Epithelial cell of prostate (primary cell): ENCODE results near the gene DISC1.
"Not testable (repeated sequence)": the region's sequence is repeated elsewhere in the genome, so short reads cannot be mapped to it uniquely, and the experiment has no call there.

ENCODE experiments used
- DNase-seq: peaks from one replicate; pipeline ENCODE4 v3.0.0-alpha.2; 2011; ENCODE audit warnings: low read depth, low spot score
- H3K27ac ChIP-seq: fragments of 450-650 bp; 2 replicates; pipeline ENCODE4 v1.5.1; 2017; ENCODE audit warnings: mild to moderate bottlenecking

DISC1 gene

DNA sequence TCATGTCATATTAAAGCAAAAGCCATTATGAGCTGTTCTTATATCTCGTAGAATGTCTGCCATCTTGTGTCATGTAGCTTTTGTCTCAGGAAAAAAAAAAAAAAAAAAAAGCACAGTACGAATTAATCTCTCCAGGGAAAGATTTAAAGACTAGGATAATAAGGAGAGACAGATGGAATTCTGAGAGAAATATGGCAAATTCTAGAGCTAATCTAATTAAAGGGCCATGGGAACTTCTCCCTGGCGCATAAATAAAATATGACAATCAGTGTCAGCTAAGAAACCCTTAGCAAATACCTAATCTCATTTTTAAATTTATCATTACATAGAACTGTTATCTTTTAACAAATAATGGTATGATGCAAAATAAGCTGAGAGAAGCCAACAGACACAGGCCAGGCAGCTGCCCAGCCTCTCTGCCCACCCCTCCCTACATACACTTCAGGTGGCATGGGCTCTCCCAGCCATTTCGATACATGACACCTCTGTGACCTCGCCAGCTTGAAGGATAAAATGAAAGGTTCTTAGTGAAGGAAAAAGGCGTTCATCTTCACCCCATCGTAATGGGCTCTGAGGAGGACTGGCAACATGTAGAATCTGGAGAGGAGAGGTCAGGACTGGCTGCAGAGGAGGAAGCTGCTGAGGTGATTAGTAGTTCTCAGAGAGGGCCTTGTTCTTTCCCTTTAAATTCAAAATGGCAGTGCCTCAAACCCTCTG, 39.8 kb downstream of the DISC1 start:
- no peak for DNase-seq
- no peak overlapping the region for H3K27ac ChIP-seq

DNA sequence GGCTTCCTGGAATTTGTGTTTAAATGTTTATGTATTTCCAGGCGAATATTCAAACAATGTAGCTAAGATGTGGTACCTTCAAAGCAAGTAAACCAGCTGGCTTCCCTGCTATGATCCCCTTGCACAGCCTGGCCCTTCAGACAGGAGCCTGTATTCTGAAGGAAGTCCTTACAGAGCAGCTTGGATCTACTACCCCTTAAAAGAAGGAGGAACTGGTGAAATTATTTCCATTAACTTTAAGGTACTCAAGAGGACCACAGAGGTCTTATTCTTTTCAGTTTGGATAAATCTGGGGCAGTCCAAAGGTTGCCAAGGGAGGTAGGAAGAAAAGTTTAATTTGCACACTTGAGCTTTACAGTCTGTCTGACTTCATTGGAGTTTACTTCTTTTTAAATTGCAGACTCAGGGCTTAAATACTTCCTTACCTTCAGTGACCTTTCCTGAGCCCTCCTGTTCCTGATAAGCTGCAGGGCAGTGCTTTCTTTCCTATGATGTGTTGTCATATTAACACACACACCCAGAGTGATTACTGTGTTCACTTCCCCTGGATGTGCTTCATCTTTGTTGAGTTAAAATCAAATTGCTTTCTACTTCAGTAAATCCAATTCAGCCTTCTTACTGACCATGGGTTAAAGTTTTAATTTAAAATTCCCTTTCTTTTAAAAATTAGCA, 40.5 kb downstream of the DISC1 start:
- no peak overlapping the region for H3K27ac ChIP-seq
- no peak for DNase-seq

DNA sequence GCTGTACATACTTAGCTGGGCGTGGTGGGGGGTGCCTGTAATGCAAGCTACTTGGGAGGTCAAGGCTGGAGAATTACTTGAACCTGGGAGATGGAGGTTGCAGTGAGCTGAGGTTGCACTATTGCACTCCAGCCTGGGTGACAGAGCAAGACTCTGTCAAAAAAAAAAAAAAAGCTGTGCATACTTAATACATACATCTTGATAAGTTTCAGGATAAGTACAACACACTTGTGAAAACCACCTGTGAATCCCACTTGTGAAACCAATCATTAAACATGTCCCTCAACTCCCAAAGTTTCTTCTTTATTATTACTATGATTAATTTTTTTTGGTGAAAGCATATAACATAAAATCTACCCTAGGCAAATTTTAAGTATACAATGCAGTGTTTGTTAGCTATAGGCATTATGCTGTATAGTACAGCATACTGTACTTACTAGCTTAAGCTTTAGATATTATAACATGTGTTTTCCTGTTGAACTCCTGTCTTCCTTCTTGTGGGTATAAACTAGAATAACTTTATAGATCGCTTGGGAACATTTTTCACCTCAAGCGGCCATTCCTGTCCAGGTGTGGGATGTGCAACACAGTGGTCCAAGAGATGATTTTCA, 41.4 kb downstream of the DISC1 start:
- no peak for DNase-seq
- no peak overlapping the region for H3K27ac ChIP-seq

DNA sequence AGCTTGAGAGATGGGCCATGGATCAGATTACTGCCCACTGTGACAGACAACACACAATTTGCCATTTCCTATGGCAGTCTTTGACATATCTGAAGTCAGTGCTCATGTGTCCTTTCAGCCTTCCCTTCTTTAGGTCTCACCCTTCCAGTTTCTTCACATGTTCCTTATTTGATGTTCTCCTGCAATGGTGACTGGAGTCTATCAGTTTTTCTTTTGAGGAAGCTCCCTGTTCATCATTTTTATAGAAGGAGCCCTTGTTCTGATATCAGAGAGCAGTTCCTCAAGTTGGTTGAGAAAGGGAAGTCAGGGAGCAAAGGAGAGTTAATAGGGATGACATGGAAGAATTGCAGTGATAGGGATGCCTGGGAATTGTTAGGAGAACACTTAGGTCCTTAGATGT, 42.2 kb downstream of the DISC1 start:
- DNase-seq: no peak
- no peak overlapping the region for H3K27ac ChIP-seq

DNA sequence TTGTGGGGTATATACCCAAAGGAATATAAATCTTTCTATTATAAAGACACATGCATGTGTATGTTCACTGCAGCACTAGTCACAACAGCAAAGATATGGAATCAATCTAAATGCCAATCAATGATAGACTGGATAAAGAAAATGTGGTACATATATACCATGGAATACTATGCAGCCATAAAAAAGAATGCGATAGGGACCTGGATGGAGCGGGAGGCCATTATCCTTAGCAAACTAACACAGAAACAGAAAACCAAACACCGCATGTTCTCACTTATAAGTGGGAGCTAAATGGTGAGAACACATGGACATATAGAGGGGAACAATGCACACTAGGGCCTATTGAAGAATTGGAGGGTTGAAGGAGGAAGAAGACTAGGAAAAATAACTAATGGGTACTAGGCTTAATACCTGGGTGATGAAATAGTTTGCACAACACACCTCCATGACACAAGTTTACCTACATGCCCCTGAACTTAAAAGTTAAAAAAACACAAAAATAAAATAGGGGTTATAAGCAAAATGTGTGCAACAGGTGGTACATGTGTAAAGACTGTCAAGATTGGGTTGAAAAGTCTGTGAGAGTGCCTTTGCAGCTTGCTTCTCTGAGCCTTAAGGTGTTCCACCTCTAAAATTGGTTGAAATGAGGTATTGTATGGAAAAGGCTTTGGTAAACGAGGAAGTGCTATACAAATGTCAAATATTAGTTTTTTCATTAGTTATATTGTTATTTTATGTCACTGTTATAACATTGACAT, 43.5 kb downstream of the DISC1 start:
- not testable (repeated sequence) for H3K27ac ChIP-seq, DNase-seq

DNA sequence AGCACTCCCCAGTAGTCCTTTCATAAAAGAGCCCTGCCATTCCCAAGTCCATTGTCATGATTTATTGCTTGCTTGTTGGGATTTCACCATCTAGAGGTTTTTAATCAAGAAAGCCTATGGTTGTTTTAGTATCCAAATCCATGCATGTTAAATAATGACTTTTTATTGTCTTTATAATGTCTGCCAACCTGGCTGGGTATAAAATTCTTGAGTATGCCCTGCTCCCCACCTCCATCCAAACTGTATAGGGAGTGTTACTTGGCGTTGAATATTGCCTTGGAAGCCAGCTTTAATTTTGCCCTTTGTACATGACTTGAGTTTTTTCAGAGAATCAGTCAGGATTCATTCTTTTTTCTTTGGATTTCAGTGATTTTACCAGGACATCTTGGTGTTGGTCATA, 44.2 kb downstream of the DISC1 start:
- DNase-seq: no peak
- no peak overlapping the region for H3K27ac ChIP-seq

DNA sequence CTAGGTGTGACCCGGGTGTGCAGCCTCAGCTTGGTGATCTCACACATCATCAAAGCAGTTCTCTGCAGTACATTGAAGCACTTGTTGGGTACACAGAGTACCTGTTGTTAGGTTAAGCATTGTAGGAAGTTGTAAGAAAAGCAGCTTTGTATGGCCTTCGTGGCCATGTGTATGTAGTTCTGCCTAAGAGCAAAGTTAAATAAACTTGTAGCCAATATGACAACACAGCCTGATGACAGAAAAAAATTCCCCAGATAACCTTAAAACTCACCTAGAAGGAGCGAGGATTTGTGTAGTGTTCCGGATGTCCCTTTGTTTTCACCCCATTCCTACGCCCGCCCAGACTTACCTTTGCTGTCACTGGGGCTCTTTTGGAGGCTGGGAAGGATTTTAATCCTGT, 48.0 kb downstream of the DISC1 start:
- DNase-seq: no peak
- H3K27ac ChIP-seq: no peak overlapping the region

DNA sequence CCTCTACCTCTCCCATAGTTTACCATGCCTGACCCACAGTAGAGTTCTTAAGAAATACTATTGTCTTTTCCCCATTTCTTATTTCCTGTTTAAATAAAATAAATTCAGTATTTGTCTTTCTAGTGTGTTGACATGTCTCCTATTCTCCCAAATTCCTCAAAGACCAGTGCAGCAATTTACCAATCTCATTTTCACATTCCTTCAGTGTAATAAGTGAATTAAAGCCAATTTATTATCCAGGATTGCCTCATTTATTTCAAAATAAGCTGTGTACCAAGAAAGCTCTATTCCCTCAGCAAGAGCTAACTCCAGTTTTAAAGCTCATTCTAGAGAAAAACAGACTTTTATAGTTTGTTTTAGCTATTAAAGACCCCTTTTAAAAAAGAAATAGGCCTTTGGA, 49.9 kb downstream of the DISC1 start:
- H3K27ac ChIP-seq: no peak overlapping the region

DNA sequence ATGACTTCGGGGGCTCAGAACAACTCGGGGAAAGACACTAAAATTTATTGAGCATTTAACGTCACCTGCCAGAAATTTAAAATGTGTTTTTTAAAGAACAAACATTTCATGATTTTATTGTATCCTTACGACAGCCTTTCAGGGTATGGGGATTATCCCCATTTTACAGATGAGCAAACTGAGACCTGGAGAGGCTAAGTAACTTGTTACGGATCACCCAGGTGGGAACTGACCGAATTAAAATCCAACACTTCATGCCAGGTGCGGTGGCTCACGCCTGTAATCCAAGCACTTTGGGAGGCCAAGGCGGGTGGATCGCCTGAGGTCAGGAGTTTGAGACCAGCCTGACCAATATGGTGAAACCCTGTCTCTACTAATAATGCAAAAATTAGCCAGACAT, 50.9 kb downstream of the DISC1 start:
- H3K27ac ChIP-seq: no peak overlapping the region
- DNase-seq: no peak

More for the DNA sequence above, 49.9 kb downstream of the DISC1 start:
- DNase-seq: no peak

DNA sequence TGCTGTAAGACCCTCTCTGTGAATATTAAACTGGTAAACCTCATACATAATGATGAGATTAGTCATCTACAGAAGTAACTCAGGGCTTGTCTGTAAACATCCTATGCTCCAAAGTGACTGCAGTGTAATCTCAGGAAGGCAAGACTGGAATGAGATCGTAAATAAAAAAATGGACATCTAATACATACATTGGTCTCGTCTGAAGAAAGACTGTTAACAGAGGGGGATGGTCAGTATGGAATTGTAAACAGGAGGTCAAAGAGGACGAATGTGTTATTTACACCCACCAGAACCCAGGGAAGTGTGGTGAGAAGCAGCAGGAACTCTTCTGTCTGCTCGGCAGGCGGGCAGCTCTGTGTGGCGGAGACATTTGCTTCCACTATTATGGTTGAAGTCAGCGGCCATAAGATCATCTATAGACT, 51.4 kb downstream of the DISC1 start:
- no peak overlapping the region for H3K27ac ChIP-seq
- no peak for DNase-seq

DNA sequence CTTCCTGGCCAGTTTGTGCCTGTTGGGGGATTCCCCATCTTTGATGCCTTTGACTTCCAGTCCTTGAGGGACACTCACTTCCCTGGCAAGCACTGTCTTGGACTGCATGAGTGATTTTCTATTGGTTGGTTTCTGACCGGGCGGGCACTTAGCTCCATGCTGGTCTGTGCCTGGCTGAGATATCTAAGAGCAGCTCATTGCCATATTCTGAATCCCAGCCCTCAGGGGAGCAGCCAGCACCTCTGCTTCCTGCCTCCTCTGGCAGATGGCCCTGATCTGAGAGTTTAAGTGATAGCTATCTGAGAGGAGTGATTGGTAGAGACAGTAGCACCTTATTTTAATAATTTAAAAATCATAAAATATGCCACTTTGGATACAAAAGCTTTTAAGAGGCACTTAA, 52.5 kb downstream of the DISC1 start:
- DNase-seq: no peak

DNA sequence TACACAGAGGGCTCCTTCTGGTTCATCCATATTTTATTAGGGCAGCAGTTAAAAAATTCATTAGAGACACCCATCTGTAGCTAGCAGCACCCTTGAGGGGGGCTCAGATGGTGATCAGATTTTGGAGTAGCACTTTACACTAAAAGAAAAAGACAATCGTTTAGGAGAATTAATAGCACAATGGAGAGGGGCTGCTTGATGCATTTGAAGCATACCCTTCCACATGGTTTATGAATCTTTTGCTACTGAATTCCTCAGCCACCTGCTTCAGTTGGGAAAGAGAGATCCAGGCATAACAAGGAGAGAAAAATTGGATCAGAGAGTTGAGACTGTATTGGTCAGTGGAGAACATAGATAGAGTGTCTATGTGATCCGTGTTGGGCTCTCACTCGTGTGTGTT, 54.4 kb downstream of the DISC1 start:
- no peak for DNase-seq
- H3K27ac ChIP-seq: no peak overlapping the region

More for the DNA sequence above, 52.5 kb downstream of the DISC1 start:
- no peak overlapping the region for H3K27ac ChIP-seq

DNA sequence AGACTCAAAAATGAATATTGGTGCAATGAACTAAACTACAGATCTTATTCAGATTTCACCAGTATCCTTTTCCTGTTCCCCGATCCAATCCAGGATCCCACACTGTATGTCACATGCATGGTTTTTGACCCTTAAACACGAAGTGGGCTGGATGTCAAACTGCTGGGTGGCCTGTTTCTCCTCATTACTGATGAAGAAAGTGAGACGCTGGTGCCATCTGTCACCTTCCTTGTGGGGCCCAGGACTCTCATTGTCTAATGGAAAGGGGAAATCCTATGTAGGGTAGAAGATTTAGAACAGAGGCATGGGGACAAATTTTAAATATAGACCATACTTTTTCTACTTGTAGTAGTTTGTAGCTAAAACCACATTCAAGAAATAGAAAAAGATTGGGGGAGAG, 56.2 kb downstream of the DISC1 start:
- no peak for DNase-seq
- H3K27ac ChIP-seq: no peak overlapping the region

DNA sequence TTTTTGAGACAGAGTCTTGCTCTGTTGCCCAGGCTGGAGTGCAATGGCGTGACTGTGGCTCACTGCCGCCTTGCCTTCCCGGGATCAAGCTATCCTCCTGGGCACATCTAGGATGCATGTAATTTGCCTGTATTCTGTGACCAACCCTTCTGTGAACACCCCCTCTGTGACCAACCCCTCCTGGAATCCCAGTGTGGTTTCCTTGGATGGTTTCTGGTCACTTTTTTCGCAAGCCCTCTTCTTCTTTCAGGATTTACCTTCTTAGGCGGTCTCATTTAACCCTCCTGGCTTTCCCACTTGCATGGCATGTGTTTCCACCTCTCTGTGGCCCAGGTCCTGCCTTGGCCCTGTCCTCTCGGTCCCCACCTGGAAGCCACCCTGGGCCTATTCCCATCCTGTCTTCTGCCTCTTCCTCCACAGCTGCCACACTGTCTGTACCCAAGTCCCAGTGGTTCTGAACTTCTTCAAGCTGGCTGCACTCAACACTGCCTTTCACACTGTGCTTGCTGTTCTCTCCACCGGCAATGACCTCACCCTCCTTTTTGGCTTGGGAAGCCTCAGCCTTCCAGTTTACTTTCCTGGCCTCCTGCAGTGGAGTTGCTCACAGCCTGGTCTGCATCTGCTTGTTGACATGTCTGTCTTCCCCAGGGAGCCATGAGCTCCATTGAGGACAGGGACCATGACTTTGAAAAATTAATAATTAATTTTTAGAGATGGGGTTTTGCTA, 57.0 kb downstream of the DISC1 start:
- no peak overlapping the region for H3K27ac ChIP-seq
- DNase-seq: no peak

DNA sequence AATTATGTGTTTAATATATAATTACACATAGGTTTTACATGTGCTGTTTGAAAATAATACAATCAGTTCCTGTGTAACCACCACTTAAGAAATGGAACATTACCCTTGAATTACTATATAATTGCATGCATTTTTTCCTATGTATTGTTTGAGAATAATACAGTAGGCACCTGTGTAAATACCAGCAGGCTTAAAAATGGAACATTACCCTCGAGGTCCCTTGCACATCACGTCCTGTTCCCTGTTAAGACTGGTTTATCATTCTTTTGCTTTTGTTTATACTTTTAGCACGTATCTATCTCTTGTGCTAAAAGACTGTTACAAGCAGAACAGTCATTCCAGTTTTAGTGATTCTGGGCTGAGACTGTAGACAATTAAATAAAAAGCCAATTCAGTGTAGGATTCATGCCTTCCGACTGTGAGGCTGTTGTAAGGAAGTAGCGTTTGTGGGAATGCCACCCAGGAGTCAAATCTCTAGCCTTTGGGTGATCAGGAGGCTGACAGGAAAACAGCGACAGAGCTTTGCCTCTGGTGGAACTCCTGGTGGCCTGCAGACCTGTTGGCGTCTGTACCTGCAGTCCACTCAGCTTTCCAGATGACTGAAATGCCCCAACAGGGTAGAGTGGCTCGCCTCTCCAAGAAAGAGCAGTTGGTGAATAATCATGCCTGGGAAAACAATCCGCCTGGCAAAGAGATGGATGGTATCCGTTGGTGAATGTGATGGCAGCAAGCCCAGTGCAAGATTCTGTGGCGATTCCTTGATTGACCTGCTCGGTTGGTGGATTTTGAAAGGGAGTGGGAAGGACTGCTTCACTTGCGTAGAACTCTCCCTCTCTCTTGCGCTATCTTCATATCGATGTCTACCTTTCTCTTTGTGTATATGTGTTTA, 58.0 kb downstream of the DISC1 start:
- no peak for DNase-seq
- H3K27ac ChIP-seq: no peak overlapping the region

DNA sequence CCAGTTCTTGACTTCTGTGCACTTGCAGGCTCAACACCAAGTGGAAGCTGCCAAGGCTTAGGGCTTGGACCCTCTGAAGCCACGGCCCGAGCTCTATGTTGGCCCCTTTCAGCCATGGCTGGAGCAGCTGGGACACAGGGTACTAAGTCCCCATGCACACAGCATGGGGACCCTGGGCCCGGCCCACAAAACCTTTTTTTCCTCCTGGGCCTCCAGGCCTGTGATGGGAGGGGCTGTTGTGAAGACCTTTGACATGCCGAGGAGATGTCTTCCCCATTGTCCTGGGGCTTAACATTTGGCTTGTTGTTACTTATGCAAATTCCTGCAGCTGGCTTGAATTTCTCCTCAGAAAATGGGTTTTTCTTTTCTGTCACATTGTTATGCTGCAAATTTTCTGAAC, 59.8 kb downstream of the DISC1 start:
- H3K27ac ChIP-seq: no peak overlapping the region
- DNase-seq: no peak

DNA sequence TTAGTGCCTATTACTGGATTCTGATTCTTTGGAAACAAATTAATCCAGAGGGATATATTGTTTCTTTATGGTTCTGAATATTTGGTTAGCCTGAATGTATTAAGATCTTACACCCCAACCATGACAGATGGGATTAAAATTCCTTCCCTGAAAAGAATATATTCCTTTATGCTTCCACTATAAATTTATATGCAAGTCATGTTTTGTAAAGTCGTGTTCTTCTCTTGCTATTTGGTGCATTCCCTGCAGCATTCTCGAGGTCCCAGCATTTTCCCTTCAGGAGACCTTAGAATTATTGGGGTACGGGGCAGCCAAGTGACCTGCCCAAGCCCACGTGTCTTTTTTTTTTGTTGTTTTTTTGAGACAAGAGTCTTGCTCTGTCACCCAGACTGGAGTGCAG, 62.4 kb downstream of the DISC1 start:
- no peak overlapping the region for H3K27ac ChIP-seq
- no peak for DNase-seq

DNA sequence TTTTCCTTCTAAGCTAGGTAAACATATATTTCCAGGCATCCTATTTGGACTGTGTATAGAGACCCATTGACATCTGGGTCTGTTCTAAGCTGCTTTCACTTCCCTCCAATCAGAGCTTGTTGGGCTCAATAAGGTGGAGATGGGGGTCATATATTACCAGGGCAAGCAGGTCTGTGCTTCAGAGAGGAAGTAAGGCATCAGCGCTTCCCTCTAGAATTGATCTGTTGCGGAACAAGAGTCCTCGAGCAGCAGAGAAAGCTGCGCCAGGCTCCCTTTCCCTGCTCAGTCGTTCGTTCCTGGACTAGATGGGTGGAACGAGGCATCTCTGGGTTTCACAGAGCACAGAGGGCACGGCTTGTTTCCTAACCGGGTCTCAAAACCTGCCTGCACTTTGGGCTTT, 63.5 kb downstream of the DISC1 start:
- DNase-seq: no peak

DNA sequence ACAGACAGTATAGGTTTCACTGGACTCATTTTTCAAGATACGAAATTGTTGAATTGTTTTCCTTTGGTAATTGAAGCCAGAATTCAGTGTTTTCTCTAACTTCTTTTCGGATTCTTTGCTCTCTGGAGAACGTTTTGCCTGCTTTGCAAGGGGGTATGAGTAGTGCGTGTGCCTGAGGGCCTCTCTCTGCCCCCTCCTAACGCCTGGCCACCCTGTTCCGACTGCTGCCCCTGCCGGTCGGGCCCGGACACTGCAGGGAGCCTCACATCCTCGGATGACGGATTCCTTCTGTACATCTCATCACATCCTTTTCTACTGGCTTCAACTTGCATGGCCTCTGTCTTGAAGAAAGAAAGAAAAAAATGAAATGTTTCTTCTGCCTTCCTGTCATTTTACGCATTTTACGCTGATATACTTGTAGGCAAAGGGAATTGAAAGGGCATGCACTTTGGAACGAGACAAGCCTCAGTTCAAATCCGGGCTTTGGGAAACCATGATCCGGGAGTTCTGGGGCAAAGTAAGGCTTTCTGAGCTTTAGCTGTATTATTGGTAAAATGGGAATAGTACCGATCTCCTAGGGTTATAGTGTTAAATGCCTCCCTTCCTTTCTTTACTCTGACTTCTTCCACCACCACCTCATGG, 65.1 kb downstream of the DISC1 start:
- no peak for DNase-seq
- no peak overlapping the region for H3K27ac ChIP-seq

More for the DNA sequence above, 63.5 kb downstream of the DISC1 start:
- H3K27ac ChIP-seq: no peak overlapping the region
